Measurements from ENCODE around the gene SLC27A1.
"Not testable (repeated sequence)": the region's sequence is repeated elsewhere in the genome, so short reads cannot be mapped to it uniquely, and the experiment has no call there.

The SLC27A1 gene

DNA sequence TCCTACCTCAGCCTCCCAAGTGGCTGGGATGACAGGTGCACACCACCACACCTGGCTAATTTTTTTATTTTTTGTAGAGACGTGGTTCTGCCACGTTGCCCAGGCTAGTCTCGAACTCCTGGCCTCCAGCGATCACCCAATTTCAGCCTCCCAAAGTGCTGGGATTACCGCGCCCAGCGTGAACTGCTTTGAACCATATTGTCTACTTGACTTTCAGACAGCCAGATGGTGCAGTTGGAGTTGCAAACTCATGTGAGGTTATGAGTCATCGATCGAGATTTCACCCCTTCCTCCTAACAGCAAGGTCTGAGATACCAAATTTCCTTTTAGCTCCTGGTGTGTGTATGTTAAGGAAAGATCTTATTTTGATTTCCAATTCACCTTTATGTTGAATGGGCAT is 2.7 kb downstream of the SLC27A1 start:
- H3K27me3 ChIP-seq (ENCODE audit: control insufficient read depth in 1 of 2, insufficient read depth in 2 of 2, low read length in 2 of 2), result no peaks in the 10 kb centered on the region
- H3K27ac ChIP-seq (ENCODE audit: low read depth, low read length), result no peak overlapping the region
- H3K9ac ChIP-seq (ENCODE audit: low read depth in 1 of 2, low read length in 2 of 2), result no peak overlapping the region
- H3K4me3 ChIP-seq (ENCODE audit: low read depth in 1 of 2, low read length in 2 of 2), result no peak overlapping the region
- no peaks in the 10 kb centered on the region for H3K9me3 ChIP-seq (ENCODE audit: control insufficient read depth in 1 of 2, low read length in 2 of 2)
- peaks cover 16 to 17% of the 10 kb centered on the region in 2 donors for H3K4me1 ChIP-seq (ENCODE audit: control insufficient read depth in 1 of 2, insufficient read depth in 2 of 2, low read length in 2 of 2)
- no peaks in the 10 kb centered on the region for H3K36me3 ChIP-seq (ENCODE audit: control insufficient read depth in 1 of 2, insufficient read depth in 2 of 2, low read length in 2 of 2)

DNA sequence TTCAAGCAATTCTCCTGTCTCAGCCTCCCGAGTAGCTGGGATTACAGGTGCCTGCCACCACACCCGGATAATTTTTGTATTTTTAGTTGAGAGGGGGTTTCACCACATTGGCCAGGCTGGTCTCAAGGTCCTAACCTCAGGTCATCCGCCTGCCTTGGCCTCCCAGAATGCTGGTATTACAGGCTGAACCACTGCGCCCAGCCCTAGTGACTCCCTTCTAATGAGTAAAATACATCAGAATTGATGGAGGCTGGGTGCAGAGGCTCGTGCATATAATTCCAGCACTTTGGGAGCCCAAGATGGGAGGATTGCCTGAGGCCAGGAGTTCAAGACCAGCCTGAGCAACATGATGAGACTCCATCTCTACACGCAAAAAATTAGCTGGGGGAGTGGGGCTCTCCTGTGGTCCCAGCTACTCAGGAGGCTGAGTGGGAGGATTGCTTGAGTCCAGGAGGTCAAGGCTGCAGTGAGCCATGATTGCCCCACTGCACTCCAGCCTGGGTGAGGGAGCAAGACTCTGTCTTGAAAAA is 4.8 kb downstream of the SLC27A1 start:
- H3K4me1 ChIP-seq (ENCODE audit: control insufficient read depth in 1 of 2, insufficient read depth in 2 of 2, low read length in 2 of 2); H3K36me3 ChIP-seq (ENCODE audit: control insufficient read depth in 1 of 2, insufficient read depth in 2 of 2, low read length in 2 of 2); H3K9me3 ChIP-seq (ENCODE audit: control insufficient read depth in 1 of 2, low read length in 2 of 2); H3K9ac ChIP-seq (ENCODE audit: low read depth in 1 of 2, low read length in 2 of 2); H3K27me3 ChIP-seq (ENCODE audit: control insufficient read depth in 1 of 2, insufficient read depth in 2 of 2, low read length in 2 of 2); H3K27ac ChIP-seq (ENCODE audit: low read depth, low read length); H3K4me3 ChIP-seq (ENCODE audit: low read depth in 1 of 2, low read length in 2 of 2): not testable (repeated sequence)

DNA sequence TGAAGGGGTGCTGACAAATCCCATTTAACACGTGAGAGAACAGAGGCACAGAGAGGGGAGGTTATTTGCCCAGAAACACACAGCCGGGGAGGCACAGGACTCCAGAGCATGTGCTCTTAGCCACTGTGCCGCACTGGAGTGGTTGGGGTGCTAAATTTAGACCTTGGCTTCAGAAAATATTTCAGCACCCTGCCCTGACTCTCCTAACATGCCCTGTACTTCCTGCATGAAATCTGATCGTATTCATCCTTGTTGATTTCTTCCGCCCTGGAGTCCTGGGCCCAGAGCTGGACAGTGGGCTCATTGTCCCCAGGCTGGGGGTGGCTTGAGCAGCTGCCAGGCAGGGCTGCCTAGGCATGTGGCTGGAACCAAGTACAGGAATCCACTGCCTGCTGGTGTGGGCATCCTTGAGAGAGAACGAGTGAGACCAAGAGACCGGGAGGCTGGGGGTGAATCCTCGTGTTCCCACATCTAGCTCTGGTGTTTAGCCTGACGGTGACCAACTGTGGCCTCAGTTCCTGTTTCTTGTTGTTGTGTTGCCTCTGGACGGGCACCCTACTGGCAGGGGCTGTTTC is 5.3 kb downstream of the SLC27A1 start:
- Histone ChIP-seq H3K27ac (ENCODE audit: low read depth, low read length) (no peak overlapping the region), H3K4me1 (ENCODE audit: control insufficient read depth in 1 of 2, insufficient read depth in 2 of 2, low read length in 2 of 2) (peaks cover 6 to 7% of the 10 kb centered on the region in 2 donors), H3K9me3 (ENCODE audit: control insufficient read depth in 1 of 2, low read length in 2 of 2) (no peaks in the 10 kb centered on the region), H3K27me3 (ENCODE audit: control insufficient read depth in 1 of 2, insufficient read depth in 2 of 2, low read length in 2 of 2) (no peaks in the 10 kb centered on the region), H3K36me3 (ENCODE audit: control insufficient read depth in 1 of 2, insufficient read depth in 2 of 2, low read length in 2 of 2) (no peaks in the 10 kb centered on the region), H3K4me3 (ENCODE audit: low read depth in 1 of 2, low read length in 2 of 2) (no peak overlapping the region), H3K9ac (ENCODE audit: low read depth in 1 of 2, low read length in 2 of 2) (no peak overlapping the region)

DNA sequence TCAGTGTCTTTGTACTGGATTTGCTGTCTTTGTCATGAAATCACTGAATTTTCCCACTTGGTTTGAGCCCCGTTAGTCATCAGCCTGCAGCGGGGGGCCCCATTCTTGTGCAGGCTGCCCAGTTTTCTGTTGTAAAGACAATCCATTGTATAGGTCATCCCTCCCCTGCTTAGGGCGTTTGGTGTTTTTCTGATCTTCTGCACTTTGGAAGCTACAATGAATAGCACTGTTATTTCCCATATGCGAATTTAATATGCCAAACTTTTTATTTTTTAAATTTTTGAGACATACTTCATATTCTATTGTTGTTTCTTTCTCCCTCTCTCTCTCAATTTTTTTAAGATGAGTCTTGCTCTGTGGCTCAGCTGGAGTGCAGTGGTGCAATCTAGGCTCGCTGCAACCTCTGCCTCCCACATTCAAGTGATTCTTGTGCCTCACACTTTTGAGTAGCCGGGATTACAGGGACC is 9.0 kb downstream of the SLC27A1 start:
- Histone ChIP-seq H3K27ac (ENCODE audit: low read depth, low read length) (no peak overlapping the region), H3K27me3 (ENCODE audit: control insufficient read depth in 1 of 2, insufficient read depth in 2 of 2, low read length in 2 of 2) (no peaks in the 10 kb centered on the region), H3K9ac (ENCODE audit: low read depth in 1 of 2, low read length in 2 of 2) (no peak overlapping the region), H3K4me1 (ENCODE audit: control insufficient read depth in 1 of 2, insufficient read depth in 2 of 2, low read length in 2 of 2) (no peaks in the 10 kb centered on the region), H3K9me3 (ENCODE audit: control insufficient read depth in 1 of 2, low read length in 2 of 2) (no peaks in the 10 kb centered on the region), H3K36me3 (ENCODE audit: control insufficient read depth in 1 of 2, insufficient read depth in 2 of 2, low read length in 2 of 2) (no peaks in the 10 kb centered on the region), H3K4me3 (ENCODE audit: low read depth in 1 of 2, low read length in 2 of 2) (no peak overlapping the region)

DNA sequence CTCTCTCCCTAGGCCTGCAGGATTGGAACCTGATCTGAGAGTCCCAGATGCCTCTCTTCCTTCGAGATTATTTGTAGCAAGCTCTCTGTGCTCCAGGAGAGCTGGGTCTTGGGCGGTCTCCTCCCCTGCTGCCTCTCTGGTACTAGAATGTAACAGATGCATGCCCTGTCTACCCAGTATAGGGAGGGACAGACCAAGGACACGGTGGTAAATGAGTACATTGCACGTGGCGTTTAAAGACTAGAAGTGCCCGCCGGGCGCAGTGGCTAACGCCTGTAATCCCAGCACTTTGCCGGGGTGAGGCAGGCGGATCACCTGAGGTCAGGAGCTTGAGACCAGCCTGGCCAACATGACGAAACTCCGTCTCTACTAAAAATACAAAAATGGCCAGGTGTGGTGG is 11.7 kb downstream of the SLC27A1 start:
- H3K27me3 ChIP-seq (ENCODE audit: control insufficient read depth in 1 of 2, insufficient read depth in 2 of 2, low read length in 2 of 2), result no peaks in the 10 kb centered on the region
- H3K4me3 ChIP-seq (ENCODE audit: low read depth in 1 of 2, low read length in 2 of 2), result no peak overlapping the region
- no peak overlapping the region for H3K9ac ChIP-seq (ENCODE audit: low read depth in 1 of 2, low read length in 2 of 2)
- H3K9me3 ChIP-seq (ENCODE audit: control insufficient read depth in 1 of 2, low read length in 2 of 2), result no peaks in the 10 kb centered on the region
- H3K27ac ChIP-seq (ENCODE audit: low read depth, low read length), result no peak overlapping the region
- H3K36me3 ChIP-seq (ENCODE audit: control insufficient read depth in 1 of 2, insufficient read depth in 2 of 2, low read length in 2 of 2), result no peaks in the 10 kb centered on the region
- no peaks in the 10 kb centered on the region for H3K4me1 ChIP-seq (ENCODE audit: control insufficient read depth in 1 of 2, insufficient read depth in 2 of 2, low read length in 2 of 2)

DNA sequence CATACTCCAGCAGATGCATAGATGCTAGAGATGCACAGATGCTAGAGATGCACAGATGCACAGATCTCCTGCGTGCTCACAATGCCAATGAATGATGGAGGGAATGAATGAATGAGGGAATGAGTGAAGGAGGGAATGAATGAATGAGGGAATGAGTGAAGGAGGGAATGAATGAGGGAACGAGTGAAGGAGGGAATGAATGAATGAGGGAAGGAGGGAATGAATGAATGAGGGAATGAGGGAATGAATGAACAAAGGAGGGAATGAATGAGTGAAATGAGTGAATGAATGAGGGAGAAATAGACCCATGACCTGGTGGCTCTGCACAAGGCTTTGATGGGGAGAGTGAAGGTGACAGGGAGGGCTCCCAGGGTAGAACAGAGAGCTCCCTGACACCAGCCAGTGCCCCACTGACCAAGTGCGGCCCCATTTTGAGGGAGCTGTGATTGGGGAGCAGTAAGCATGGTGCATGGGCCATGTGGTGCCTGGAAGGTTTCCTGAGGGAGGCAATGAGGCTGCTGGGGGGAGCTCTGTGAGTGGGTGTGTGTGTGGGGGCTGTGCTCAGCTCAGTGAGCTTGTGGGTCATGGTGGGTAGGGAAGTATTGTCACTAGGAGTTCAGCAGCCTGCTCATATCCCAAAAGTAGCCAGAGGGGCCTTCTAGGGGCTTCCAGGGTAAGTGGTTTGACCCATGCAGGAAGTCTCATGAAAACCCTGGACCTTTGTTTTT is 12.7 kb downstream of the SLC27A1 start:
- Histone ChIP-seq H3K9me3 (ENCODE audit: control insufficient read depth in 1 of 2, low read length in 2 of 2) (no peaks in the 10 kb centered on the region), H3K36me3 (ENCODE audit: control insufficient read depth in 1 of 2, insufficient read depth in 2 of 2, low read length in 2 of 2) (no peaks in the 10 kb centered on the region), H3K27me3 (ENCODE audit: control insufficient read depth in 1 of 2, insufficient read depth in 2 of 2, low read length in 2 of 2) (no peaks in the 10 kb centered on the region), H3K4me3 (ENCODE audit: low read depth in 1 of 2, low read length in 2 of 2) (no peak overlapping the region), H3K27ac (ENCODE audit: low read depth, low read length) (no peak overlapping the region), H3K4me1 (ENCODE audit: control insufficient read depth in 1 of 2, insufficient read depth in 2 of 2, low read length in 2 of 2) (peaks cover under 1 to 6% of the 10 kb centered on the region in 2 donors), H3K9ac (ENCODE audit: low read depth in 1 of 2, low read length in 2 of 2) (no peak overlapping the region)

DNA sequence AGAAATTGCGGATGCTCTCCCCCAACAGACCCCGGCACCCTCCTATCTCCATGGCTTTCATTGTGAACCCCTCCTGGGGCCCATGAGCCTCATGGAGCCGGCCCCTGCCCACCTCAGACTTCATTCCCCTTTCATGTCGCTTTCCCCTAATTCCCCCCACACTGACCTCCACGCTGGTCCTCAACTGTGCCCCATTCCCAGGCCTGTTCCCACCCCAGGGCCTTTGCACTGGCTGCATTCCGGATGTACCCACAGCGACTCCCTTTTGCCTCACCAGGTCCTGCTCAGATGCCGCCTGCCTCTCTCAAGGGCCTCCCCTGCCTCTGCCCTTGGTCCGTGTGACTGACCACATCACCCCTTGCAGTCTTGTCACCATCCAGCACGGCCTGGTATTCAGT is 13.3 kb downstream of the SLC27A1 start:
- H3K27ac ChIP-seq (ENCODE audit: low read depth, low read length), result no peak overlapping the region
- H3K9ac ChIP-seq (ENCODE audit: low read depth in 1 of 2, low read length in 2 of 2), result no peak overlapping the region
- H3K4me3 ChIP-seq (ENCODE audit: low read depth in 1 of 2, low read length in 2 of 2), result no peak overlapping the region
- H3K36me3 ChIP-seq (ENCODE audit: control insufficient read depth in 1 of 2, insufficient read depth in 2 of 2, low read length in 2 of 2), result no peaks in the 10 kb centered on the region
- H3K9me3 ChIP-seq (ENCODE audit: control insufficient read depth in 1 of 2, low read length in 2 of 2), result no peaks in the 10 kb centered on the region
- no peaks in the 10 kb centered on the region for H3K27me3 ChIP-seq (ENCODE audit: control insufficient read depth in 1 of 2, insufficient read depth in 2 of 2, low read length in 2 of 2)
- peaks cover 6 to 12% of the 10 kb centered on the region in 2 donors for H3K4me1 ChIP-seq (ENCODE audit: control insufficient read depth in 1 of 2, insufficient read depth in 2 of 2, low read length in 2 of 2)

DNA sequence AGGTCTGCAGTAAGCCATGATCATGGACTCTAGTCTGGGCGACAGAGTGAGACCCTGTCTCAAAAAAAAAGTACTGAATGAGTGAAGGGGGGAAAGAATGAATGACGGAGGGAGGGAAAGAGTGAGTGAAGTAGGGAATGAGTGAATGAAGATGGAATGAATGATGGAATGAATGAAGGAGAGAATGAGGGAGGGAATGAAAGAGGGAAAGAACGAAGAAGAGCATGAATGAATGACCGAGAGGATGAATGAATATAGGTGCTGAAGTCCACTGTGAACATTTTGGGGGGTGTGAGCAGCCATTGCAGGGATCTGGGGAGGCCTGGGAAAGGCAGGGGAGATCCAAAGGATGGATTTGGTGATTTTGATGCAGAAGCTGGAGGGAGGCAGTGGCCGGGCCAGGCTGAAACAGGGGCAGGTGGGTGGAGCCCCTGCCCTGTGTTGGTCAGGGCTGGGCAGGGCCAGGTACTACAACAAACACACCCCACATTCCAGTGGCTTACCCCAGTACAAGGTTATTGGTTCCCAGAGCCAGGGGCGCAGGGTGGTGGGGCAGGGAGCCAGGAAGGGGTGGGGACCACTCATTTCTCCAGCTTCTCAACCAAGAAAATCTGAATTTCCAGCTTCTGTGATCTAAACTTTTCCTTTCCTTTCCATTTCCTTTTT is 14.3 kb downstream of the SLC27A1 start:
- no peaks in the 10 kb centered on the region for H3K27me3 ChIP-seq (ENCODE audit: control insufficient read depth in 1 of 2, insufficient read depth in 2 of 2, low read length in 2 of 2)
- H3K9ac ChIP-seq (ENCODE audit: low read depth in 1 of 2, low read length in 2 of 2), result no peak overlapping the region
- H3K9me3 ChIP-seq (ENCODE audit: control insufficient read depth in 1 of 2, low read length in 2 of 2), result no peaks in the 10 kb centered on the region
- no peak overlapping the region for H3K4me3 ChIP-seq (ENCODE audit: low read depth in 1 of 2, low read length in 2 of 2)
- no peak overlapping the region for H3K27ac ChIP-seq (ENCODE audit: low read depth, low read length)
- no peaks in the 10 kb centered on the region for H3K36me3 ChIP-seq (ENCODE audit: control insufficient read depth in 1 of 2, insufficient read depth in 2 of 2, low read length in 2 of 2)
- H3K4me1 ChIP-seq (ENCODE audit: control insufficient read depth in 1 of 2, insufficient read depth in 2 of 2, low read length in 2 of 2), result peaks cover 8 to 20% of the 10 kb centered on the region in 2 donors

DNA sequence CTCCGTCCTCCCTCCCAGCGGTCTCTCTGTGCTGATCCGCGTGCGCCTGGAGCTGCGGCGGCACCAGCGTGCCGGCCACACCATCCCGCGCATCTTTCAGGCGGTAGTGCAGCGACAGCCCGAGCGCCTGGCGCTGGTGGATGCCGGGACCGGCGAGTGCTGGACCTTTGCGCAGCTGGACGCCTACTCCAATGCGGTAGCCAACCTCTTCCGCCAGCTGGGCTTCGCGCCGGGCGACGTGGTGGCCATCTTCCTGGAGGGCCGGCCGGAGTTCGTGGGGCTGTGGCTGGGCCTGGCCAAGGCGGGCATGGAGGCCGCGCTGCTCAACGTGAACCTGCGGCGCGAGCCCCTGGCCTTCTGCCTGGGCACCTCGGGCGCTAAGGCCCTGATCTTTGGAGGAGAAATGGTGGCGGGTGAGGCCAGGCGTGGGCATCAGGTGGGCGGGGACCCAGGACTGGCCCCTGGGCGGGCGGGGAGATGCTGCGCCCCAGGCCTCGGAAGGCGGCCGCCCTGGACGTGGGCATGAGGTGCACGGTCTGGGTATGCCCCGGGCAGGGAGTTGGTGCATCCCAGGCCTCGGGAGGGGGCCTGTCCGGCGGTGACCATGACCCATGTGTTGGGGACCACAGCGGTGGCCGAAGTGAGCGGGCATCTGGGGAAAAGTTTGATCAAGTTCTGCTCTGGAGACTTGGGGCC is 16.4 kb downstream of the SLC27A1 start:
- Histone ChIP-seq H3K27ac (ENCODE audit: low read depth, low read length) (no peak overlapping the region), H3K4me1 (ENCODE audit: control insufficient read depth in 1 of 2, insufficient read depth in 2 of 2, low read length in 2 of 2) (peaks cover 8 to 21% of the 10 kb centered on the region in 2 donors), H3K9me3 (ENCODE audit: control insufficient read depth in 1 of 2, low read length in 2 of 2) (no peaks in the 10 kb centered on the region), H3K4me3 (ENCODE audit: low read depth in 1 of 2, low read length in 2 of 2) (no peak overlapping the region), H3K9ac (ENCODE audit: low read depth in 1 of 2, low read length in 2 of 2) (no peak overlapping the region), H3K27me3 (ENCODE audit: control insufficient read depth in 1 of 2, insufficient read depth in 2 of 2, low read length in 2 of 2) (no peaks in the 10 kb centered on the region), H3K36me3 (ENCODE audit: control insufficient read depth in 1 of 2, insufficient read depth in 2 of 2, low read length in 2 of 2) (no peaks in the 10 kb centered on the region)
